Measurements from ENCODE around the gene EFCAB14. TPM values are rescaled to one million over a fixed set of nuclear protein-coding genes. Genes with fewer than 3 reads are reported as not detected.

The EFCAB14 gene
- total and polyA plus RNA-seq, 2 donors (not counting 3 experiments of a cell fraction or from before 2014, with no cell fraction given): 30.0 to 81.7 TPM

GRCh38 chr1:46637444-46638083 lies 81.3 kb downstream of the EFCAB14 start:
- Histone ChIP-seq H2AFZ (ENCODE audit: low read depth, low read length) (no peak overlapping the region), H3K27ac (ENCODE audit: insufficient read depth, low read depth, low read length) (no peak overlapping the region), H4K20me1 (replicated peaks; ENCODE audit: control insufficient read depth, extremely low read depth, insufficient read depth, low read length) (no peaks in the 10 kb centered on the region), H3K79me2 (ENCODE audit: control insufficient read depth, insufficient read depth, low read length) (no peaks in the 10 kb centered on the region), H3K4me2 (ENCODE audit: insufficient read depth, low read length) (no peak overlapping the region), H3K9me1 (replicated peaks; ENCODE audit: control insufficient read depth, extremely low read depth, insufficient read depth, low read length) (no peaks in the 10 kb centered on the region), H3K36me3 (ENCODE audit: control insufficient read depth in 2 of 2, extremely low read depth in 1 of 2, insufficient read depth in 2 of 2, low read length in 2 of 2) (peaks cover 0 to 12% of the 10 kb centered on the region in 2 experiments), H3K9ac (replicated peaks; ENCODE audit: extremely low read depth, insufficient read depth, low read length) (no peak overlapping the region), H3K27me3 (ENCODE audit: control insufficient read depth in 2 of 2, insufficient read depth in 2 of 2, low read length in 2 of 2) (no peaks in the 10 kb centered on the region), H3K4me3 (replicated peaks in 1 of 3; ENCODE audit: insufficient read depth in 1 of 3, low read depth in 1 of 3, low read length in 3 of 3) (no peak overlapping the region), H3K9me3 (replicated peaks; ENCODE audit: control insufficient read depth, insufficient read depth, low read length) (no peaks in the 10 kb centered on the region), H3K4me1 (ENCODE audit: control insufficient read depth, extremely low read depth, insufficient read depth, low read length) (no peaks in the 10 kb centered on the region)
- FAIRE-seq (no peak), DNase-seq (ENCODE audit: low read depth, low spot score) (no peak)
- no peak for TF ChIP-seq POLR2A (IDR thresholded peaks at IDR 0.05; ENCODE audit: low read depth, low read length)
- TF ChIP-seq MYC (IDR thresholded peaks at IDR 0.05; ENCODE audit: low read depth, low read length): no peak
- TF ChIP-seq JUN (IDR thresholded peaks at IDR 0.05; ENCODE audit: borderline replicate concordance, insufficient read depth, insufficient read length, low read depth): no peak
- TF ChIP-seq, protein P1, sequence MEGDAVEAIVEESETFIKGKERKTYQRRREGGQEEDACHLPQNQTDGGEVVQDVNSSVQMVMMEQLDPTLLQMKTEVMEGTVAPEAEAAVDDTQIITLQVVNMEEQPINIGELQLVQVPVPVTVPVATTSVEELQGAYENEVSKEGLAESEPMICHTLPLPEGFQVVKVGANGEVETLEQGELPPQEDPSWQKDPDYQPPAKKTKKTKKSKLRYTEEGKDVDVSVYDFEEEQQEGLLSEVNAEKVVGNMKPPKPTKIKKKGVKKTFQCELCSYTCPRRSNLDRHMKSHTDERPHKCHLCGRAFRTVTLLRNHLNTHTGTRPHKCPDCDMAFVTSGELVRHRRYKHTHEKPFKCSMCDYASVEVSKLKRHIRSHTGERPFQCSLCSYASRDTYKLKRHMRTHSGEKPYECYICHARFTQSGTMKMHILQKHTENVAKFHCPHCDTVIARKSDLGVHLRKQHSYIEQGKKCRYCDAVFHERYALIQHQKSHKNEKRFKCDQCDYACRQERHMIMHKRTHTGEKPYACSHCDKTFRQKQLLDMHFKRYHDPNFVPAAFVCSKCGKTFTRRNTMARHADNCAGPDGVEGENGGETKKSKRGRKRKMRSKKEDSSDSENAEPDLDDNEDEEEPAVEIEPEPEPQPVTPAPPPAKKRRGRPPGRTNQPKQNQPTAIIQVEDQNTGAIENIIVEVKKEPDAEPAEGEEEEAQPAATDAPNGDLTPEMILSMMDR (IDR thresholded peaks at IDR 0.05; ENCODE audit: extremely low read depth in 1 of 2, insufficient read depth in 1 of 2, low read depth in 1 of 2, low read length in 2 of 2): no peak
- TF ChIP-seq EZH2 (IDR thresholded peaks at IDR 0.05; ENCODE audit: borderline replicate concordance, low read depth, low read length, severe bottlenecking): no peak
- TF ChIP-seq GATA2 (IDR thresholded peaks at IDR 0.05; ENCODE audit: insufficient read depth, insufficient read length, low read depth, low read length): no peak
- TF ChIP-seq POLR2AphosphoS5 (IDR thresholded peaks at IDR 0.05; ENCODE audit: insufficient read depth, low read depth, low read length): no peak
- BruUV-seq (replicated peaks): no TSS peak
- dilution Hi-C loops (cut with MboI; ENCODE audit: extremely low pct_ligation_motif_present, low sequenced_read_pairs): no loop called here
- intact Hi-C loops (cut with micrococcal nuclease): no loop called here
- POLR2A ChIA-PET: no interaction called here
- CTCF ChIA-PET: no interaction called here

All from endothelial cell of umbilical vein (primary cell).